Uterus (tissue), 4 donors: ENCODE data around the gene PUS1. TPM values are rescaled to one million over a fixed set of nuclear protein-coding genes. Genes with fewer than 3 reads are reported as not detected.

Experiments
- DNase-seq, 2 donors: peaks; one replicate each; pipeline ENCODE4 v3.0.0-alpha.2; 2019 to 2020
- H3K27ac ChIP-seq, 2 donors: fragments of 200-600 bp; sonication (generic); 1 replicate in 1 of 2; 2 replicates in 1 of 2; pipeline ENCODE4 v1.5.1; 2016 to 2018
- H3K27me3 ChIP-seq, 2 donors: fragments of 200-600 bp; sonication (generic); one replicate each; pipeline ENCODE4 v1.5.1; 2018 to 2019; ENCODE audit warnings: control low read depth in 1 of 2
- H3K36me3 ChIP-seq, 2 donors: fragments of 200-600 bp; sonication (generic); one replicate each; pipeline ENCODE4 v1.5.1; 2019; ENCODE audit warnings: control low read depth in 1 of 2
- H3K4me1 ChIP-seq, 2 donors: fragments of 200-600 bp; sonication (generic); one replicate each; pipeline ENCODE4 v1.5.1; 2018 to 2019; ENCODE audit warnings: control low read depth in 1 of 2
- H3K4me3 ChIP-seq, 2 donors: fragments of 200-600 bp; sonication (generic); 1 replicate in 1 of 2; 2 replicates in 1 of 2; pipeline ENCODE4 v1.5.1; 2018 to 2019; ENCODE audit warnings: mild to moderate bottlenecking in 1 of 2
- H3K9me3 ChIP-seq, 2 donors: fragments of 200-600 bp; sonication (generic); one replicate each; pipeline ENCODE4 v1.5.1; 2019; ENCODE audit warnings: control low read depth in 1 of 2
- CTCF ChIP-seq, 4 experiments: fragments of 200-600 bp in 2 of 4; fragments of 450-650 bp in 2 of 4; sonication (generic) in 2 of 4; IDR thresholded peaks; one replicate each; pipeline ENCODE4 v1.5.1; 2016 to 2019; ENCODE audit warnings: antibody characterized with exemption in 4 of 4, mild to moderate bottlenecking in 2 of 4, moderate library complexity in 1 of 4
- POLR2A ChIP-seq, 2 donors: fragments of 450-650 bp; IDR thresholded peaks; one replicate each; pipeline ENCODE4 v1.6.1; 2016; ENCODE audit warnings: antibody characterized with exemption in 2 of 2, mild to moderate bottlenecking in 1 of 2, moderate library complexity in 1 of 2
- intact Hi-C: fragments of 100-400 bp; cut with DNase I; formaldehyde crosslinking; loops from one replicate; pipeline ENCODE4 v1.15.1; 2023; ENCODE audit warnings: low total_unique reads
- total RNA-seq, 4 donors: library from RNA; depleted of rRNA in 3 of 4; stranded (reverse); fragments of >200 nt in 3 of 4; gene quantifications; one replicate each; pipeline versions ENCODE4 v1.1.0 to v1.2.4, GENCODE V29; 2014 to 2023
- donor health status: DM: yes; HTN: yes; CAD: no.

The PUS1 gene
- total RNA-seq, 4 donors from 2014 or later: 0.59 to 29.2 (median 12.5) TPM

- TF ChIP-seq POLR2A (IDR thresholded peaks at IDR 0.05) (no peak), CTCF (IDR thresholded peaks at IDR 0.05) (no peak)
- Histone ChIP-seq H3K36me3 (no peaks in the 10 kb centered on the region), H3K4me1 (peaks cover 0 to 17% of the 10 kb centered on the region in 2 donors), H3K9me3 (no peaks in the 10 kb centered on the region), H3K27me3 (no peaks in the 10 kb centered on the region), H3K4me3 (no peak overlapping the region), H3K27ac (no peak overlapping the region)
- no peak for DNase-seq
- intact Hi-C loops: no loop called here
These were observed 24.7 kb upstream of the PUS1 start for GRCh38 chr12:131904346-131904745.

GRCh38 chr12:131905081-131905629 lies 23.9 kb upstream of the PUS1 start:
- Histone ChIP-seq H3K36me3 (no peaks in the 10 kb centered on the region), H3K27me3 (no peaks in the 10 kb centered on the region), H3K27ac (no peak overlapping the region), H3K4me1 (peaks cover 0 to 17% of the 10 kb centered on the region in 2 donors), H3K4me3 (no peak overlapping the region), H3K9me3 (no peaks in the 10 kb centered on the region)
- intact Hi-C loops: no loop called here
- peak in 1 of 2 donors; percentile 14 for DNase-seq
- TF ChIP-seq POLR2A (IDR thresholded peaks at IDR 0.05): no peak
- no peak for TF ChIP-seq CTCF (IDR thresholded peaks at IDR 0.05)

GRCh38 chr12:131905630-131906091 lies 23.4 kb upstream of the PUS1 start:
- DNase-seq: no peak
- H3K27me3 ChIP-seq: no peaks in the 10 kb centered on the region
- H3K4me3 ChIP-seq: no peak overlapping the region
- H3K36me3 ChIP-seq: no peaks in the 10 kb centered on the region
- TF ChIP-seq CTCF (IDR thresholded peaks at IDR 0.05) (no peak), POLR2A (IDR thresholded peaks at IDR 0.05) (no peak)
- intact Hi-C loops: no loop called here
- H3K9me3 ChIP-seq: no peaks in the 10 kb centered on the region
- peaks cover 0 to 17% of the 10 kb centered on the region in 2 donors for H3K4me1 ChIP-seq
- H3K27ac ChIP-seq: no peak overlapping the region

GRCh38 chr12:131907379-131908091 lies 21.5 kb upstream of the PUS1 start:
- TF ChIP-seq CTCF (IDR thresholded peaks at IDR 0.05) (no peak), POLR2A (IDR thresholded peaks at IDR 0.05) (no peak)
- Histone ChIP-seq H3K9me3 (no peaks in the 10 kb centered on the region), H3K27ac (no peak overlapping the region), H3K27me3 (no peaks in the 10 kb centered on the region), H3K4me1 (peaks cover 0 to 6% of the 10 kb centered on the region in 2 donors), H3K36me3 (no peaks in the 10 kb centered on the region), H3K4me3 (no peak overlapping the region)
- DNase-seq: no peak
- intact Hi-C loops: no loop called here
